NCI-H187 (cell line): Measurements from ENCODE around the gene WDTC1.
A peak's percentile ranks its signal among the peaks of the same experiment; 100 is the strongest.
"Not testable (repeated sequence)": the region's sequence is repeated elsewhere in the genome, so short reads cannot be mapped to it uniquely, and the experiment has no call there.

Experiments used
- DNase-seq, 2 experiments: peaks; one replicate each; lab custom pipeline; 2025; lab: John Stamatoyannopoulos, UW

Gene WDTC1, protein sequence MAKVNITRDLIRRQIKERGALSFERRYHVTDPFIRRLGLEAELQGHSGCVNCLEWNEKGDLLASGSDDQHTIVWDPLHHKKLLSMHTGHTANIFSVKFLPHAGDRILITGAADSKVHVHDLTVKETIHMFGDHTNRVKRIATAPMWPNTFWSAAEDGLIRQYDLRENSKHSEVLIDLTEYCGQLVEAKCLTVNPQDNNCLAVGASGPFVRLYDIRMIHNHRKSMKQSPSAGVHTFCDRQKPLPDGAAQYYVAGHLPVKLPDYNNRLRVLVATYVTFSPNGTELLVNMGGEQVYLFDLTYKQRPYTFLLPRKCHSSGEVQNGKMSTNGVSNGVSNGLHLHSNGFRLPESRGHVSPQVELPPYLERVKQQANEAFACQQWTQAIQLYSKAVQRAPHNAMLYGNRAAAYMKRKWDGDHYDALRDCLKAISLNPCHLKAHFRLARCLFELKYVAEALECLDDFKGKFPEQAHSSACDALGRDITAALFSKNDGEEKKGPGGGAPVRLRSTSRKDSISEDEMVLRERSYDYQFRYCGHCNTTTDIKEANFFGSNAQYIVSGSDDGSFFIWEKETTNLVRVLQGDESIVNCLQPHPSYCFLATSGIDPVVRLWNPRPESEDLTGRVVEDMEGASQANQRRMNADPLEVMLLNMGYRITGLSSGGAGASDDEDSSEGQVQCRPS

DNA sequence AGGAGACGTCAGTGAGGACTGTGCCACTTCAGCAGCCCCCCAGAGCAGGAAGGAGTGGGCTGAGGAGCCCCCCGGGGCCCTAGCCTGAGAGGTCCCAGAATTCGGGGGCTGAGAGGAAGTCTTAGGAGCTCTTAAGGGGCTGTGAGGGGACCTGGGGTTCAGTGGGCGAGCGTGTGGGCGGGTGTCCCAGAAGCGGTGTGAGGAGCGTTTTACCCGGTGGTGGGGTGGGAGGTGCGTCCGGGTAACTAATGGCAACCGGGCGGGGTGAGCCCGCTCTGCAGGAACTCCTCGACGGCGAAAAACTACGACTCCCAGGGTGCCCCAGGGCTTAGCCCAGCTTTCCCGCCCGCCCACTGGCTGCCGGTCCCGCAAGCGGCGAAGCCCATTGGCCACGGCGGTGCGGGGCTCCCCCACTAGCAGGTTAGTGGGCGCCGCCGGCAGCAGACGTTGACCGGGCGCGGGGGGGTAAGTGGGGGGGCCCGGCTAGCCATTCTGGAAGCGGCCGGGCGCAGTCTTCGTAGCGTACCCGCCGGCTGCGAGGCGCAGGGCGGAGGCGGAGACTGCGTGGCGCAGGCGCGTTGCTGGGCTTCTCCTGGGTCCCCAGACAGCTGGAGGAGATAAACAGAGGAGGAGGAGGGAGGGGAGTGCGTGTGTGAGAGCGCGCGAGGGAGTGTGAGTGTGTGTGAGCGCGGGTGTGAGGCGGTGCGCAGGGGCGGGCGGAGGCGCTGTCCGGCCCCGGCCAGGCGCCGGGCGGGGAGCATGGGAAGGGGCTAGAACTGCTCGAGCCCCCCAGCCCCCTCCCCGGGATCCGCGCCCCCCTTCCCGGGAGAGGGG, at the start of gene WDTC1:
TSS of gene WDTC1 (plus strand) at position 584 of the 834 bp plus-strand sequence. CDS start 26,423 bp downstream, outside the sequence.
- peak; percentile 93 for DNase-seq

DNA sequence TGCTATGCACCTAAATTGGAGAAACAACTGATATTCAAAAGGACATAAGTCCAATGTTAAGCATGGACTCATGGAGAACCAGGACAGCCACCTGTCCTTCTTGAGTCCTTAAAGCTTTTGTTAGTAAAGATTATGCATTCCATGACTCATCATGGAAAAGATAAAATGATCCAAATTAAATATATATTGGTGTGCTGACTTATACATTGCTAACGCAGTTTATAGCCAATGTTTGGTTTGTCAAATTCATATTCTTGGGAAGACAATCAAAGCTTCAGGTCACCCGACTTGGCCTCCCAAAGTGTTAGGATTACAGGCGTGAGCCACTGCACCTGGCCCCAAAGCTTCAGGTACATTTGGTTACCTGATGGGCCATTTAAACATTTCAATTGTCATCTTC, 49.8 kb upstream of the WDTC1 start:
- DNase-seq = not testable (repeated sequence)

DNA sequence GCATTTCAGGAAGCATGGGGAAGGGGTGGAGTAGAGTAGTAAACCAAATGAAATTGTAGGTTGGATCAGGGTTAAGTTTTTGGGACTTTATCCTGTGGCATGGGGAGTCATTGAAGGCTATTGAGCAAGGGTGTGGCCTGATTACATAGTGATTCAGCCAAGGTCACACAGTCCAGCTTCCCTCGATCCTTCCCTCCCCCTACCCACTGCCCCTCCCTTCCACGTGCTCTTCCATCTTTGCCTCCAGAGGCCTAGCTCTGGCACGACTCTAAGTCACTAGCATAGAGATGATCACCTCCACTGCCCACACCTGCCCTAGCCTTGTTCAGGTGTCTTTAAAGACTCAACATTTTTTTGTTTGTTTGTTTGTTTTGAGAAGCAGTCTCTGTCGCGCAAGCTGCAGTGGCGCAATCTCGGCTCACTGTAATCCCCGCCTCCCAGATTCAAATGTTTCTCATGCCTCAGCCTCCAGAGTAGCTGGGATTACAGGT, 42.3 kb upstream of the WDTC1 start:
- no peak for DNase-seq

DNA sequence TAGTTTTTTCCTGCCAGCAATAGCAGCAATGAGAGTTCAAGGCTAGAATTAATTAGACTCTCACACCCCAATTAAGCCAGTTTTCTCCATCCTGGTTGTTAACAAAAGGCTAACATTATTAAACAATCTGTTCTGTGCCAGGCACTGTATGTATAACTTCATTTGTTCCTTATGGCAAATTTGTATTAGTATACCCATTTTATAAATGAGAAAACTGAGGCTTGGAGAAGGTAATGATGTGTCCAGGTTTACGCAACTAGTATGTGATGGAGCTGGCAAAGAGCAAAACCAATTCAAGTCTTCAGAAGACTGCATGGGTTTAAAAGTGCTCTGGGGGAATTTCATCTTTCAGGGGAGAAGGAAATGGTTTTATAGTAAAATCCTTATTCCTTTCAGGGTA, 41.2 kb upstream of the WDTC1 start:
- no peak for DNase-seq

DNA sequence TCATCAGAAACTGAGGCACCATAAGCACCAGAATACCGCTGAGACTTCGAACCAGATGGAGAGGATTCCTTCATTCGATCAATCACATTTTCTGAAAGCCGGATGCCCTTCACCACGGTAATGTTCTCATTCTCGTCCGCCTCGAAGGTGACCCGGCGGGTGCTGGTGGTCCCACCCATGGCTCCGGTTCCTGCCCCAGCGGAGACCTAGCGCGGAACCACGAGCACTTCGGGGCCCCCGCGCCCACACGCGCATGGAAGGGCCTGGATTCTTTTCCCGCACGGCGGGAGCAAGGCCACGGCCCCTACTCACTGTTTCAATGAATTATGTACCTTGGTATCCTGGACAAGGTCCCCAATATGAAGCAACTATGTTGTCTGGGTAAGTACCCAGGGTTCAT, 33.1 kb upstream of the WDTC1 start:
- DNase-seq = no peak

DNA sequence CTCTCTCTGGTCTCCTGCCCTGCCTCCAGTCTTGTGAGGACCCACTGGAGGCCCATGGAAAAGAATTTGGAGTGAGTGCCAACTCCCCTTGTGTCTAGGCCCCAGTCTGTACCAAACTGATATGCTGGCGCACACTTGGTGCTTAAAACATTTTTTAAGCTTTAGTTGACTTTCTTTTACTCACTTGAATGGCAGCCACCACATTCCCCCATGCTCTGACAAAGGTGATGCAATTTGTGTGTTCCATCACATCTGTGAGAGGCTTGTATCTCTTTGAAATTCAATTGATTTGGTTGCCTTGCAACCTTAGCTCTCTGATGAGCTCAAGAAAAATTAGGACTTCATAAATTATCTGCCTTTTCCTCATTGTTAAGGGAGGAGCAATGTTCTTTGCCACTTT, 30.5 kb upstream of the WDTC1 start:
- no peak for DNase-seq

DNA sequence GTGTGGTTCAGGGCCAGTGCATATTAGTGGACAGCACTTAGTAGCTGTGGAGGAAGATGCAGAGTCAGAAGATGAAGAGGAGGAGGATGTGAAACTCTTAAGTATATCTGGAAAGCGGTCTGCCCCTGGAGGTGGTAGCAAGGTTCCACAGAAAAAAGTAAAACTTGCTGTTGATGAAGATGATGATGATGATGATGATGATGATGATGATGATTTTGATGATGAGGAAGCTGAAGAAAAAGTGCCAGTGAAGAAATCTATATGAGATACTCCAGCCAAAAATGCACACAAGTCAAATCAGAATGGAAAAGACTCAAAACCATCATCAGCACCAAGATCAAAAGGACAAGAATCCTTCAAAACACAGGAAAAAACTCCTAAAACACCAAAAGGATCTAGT, 27.2 kb upstream of the WDTC1 start:
- DNase-seq = not testable (repeated sequence)

DNA sequence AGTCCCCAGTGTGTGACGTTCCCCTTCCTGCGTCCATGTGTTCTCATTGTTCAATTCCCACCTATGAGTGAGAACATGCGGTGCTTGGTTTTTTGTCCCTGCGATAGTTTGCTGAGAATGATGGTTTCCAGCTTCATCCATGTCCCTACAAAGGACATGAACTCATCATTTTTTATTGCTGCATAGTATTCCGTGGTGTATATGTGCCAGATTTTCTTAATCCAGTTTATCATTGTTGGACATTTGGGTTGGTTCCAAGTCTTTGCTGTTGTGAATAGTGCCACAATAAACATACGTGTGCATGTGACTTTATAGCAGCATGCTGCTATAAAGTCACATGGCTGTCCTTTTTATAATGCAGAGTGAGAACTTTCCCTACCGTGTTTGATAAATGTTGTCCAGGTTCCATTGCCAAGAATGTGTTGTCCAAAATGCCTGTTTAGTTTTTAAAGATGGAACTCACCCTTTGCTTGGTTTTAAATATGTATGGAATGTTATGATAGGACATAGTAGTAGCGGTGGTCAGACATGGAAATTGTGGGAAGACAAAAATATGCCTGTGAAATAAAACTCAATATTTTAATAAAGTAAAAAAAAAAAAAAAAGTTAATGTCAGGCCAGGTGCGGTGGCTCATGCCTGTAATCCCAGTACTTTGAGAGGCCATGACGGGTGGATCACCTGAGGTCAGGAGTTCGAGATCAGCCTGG, 26.1 kb upstream of the WDTC1 start:
- DNase-seq = not testable (repeated sequence)

DNA sequence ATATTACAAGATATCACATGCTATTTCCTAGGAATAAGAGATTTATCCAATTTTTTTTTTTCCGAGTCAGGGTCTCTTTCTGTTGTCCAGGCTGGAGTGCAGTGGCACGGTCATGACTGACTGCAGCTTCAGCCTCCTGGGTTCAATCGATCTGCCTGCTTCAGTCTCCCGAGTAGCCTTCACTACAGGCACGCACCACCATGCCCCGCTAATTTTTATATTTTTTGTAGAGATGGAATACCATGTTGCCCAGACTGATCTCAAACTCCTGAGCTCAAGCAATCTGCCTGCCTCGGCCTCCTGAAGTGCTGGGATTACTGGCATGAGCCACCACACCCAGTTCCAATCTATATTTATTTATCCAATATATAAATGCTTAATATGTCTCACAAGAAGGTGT, 18.0 kb upstream of the WDTC1 start:
- no peak for DNase-seq

DNA sequence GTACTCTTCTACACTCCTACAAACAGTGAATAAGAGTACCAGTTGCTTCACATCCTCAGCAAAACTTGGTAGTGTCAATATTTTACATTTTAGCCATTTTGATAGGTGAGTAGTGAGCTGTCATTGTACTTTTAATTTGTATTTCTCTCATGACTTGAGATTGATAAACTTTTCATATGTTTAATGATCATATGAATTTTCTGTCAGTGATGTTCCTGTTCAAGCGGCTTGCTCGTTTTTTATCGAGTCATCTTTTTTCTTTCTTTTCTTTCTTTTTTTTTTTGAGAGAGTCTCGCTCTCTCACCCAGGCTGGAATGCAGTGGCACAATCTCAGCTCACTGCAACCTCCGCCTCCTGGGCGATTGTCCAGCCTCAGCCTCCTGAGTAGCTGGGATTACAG, 17.0 kb upstream of the WDTC1 start:
- no peak for DNase-seq

DNA sequence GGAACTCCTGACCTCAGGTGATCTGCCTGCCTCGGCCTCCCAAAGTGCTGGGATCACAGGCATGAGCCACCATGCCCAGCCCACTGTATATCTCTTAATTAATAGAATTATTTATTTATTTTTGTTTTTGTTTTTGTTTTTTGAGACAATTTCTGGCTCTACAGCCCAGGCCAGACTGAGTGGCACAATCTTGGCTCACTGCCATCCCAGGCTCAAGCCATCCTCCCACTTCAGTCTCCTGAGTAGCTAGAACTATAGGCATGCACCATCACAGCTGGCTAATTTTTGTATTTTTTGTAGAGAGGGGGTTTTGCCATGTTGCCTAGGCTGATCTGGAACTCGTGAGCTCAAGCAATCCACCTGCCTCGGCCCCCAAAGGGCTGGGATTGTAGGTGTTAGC, 15.7 kb upstream of the WDTC1 start:
- no peak for DNase-seq

DNA sequence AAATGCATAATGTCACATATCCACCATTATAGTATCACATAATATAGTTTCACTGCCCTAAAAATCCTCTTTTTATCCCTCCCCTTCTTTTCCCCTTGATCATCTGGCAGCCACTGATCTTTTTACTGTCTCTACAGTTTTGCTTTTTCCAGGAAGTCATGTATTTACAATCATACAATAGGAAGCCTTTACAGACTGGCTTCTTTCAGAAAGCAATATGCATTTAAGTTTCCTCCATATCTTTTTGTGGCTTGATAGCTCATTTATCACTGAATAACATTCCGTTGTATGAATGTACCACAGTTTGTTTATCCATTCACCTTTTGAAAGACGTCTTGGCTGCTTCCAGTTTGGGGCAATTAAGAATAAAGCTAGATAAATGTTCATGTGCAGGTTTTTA, 14.3 kb upstream of the WDTC1 start:
- DNase-seq = no peak

DNA sequence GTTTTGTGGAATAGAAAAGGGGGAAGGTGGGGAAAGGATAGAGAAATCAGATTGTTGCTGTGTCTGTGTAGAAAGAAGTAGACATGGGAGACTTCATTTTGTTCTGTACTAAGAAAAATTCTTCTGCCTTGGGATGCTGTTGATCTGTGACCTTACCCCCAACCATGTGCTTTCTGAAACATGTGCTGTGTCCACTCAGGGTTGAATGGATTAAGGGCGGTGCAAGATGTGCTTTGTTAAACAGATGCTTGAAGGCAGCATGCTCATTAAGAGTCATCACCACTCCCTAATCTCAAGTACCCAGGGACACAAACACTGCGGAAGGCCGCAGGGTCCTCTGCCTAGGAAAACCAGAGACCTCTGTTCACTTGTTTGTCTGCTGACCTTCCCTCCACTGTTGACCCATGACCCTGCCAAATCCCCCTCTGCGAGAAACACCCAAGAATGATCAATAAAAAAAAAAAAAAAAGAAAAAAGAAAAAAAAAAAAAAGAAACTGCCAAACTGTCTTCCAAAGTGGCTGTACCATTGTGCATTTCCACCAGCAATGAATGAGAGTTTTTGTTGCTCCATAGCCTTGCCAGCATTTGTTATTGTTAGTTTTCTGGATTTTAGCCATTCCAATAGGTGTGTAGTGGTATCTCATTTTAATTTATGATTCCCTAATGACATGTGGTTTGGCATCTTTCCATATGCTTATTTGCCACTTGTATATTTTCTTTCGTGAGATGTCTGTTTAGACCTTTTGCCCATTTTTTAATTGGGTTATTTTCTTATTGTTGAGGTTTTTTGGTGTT, 13.5 kb upstream of the WDTC1 start:
- not testable (repeated sequence) for DNase-seq

DNA sequence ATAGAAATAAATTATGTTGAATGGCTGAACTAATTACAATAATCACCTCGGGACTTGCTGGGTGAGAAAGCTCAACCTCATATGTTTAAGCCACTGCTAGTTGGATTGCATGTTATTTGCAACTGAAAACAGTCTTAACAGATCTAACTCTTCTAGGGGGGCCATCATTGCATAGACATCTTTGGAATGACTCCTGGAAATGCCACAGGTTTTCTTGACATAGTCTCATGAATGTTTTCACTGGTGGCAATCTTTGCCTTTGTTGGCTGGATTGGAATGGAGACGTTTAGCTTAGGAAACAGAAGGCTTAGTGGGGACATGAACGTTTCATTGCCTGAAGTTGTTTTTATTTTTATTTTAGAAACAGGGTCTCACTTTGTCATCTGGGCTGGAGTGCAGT, 8.8 kb upstream of the WDTC1 start:
- no peak for DNase-seq

DNA sequence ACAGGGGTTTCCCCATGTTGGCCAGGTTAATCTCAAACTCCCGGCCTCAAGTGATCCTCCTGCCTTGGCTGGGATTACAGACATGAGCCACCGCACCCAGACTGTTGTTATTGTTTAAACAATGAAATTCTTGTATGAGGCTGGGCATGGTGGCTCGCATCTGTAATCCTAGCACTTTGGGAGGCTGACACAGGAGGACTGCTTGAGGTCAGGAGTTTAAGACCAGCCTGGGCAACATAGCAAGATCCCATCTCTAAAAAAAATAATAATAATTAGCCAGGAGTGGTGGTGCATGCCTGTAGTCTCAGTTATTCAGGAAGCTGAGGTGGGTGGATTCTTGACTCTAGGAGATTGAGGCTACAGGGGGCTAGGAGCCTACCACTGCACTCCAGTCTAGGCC, 6.7 kb upstream of the WDTC1 start:
- no peak for DNase-seq

DNA sequence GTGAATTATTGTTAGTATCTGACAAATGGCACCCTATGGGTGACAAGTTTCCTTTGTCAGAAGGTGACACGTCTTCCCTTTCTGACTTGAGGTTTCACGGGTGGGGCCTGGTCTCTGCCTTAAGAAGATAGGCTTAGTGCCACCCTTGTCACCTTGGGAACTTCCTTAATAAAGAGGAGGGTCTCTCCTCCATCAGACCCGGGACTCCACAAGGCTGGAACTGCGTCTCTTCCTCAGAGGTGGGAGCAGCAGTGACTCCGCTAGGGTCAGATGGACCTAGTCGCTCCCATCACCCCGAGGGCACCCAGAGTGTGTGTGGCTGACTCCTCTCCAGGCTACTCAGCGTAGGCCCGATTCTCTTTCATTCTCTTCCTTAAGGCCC, 774 bp upstream of the WDTC1 start:
- no peak for DNase-seq

DNA sequence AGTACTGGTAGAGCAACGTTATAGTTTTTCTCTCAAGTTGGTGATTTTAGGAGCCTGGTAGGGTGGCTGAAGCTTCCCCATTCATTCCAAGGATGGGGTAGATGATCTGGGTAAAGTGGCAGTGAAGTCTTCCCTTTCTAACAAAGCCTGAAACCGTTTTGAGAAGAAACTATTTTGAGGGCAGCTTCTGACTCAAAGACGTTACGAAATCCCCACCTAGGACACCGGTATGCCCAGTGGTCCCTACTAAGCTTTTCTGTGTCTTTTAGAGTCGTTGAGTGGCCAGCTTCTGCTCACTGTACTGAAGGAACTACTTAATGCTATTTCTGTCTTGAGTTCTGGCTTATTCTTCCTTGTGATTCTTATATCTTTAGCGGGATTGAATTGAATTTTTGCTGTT, 1.4 kb downstream of the WDTC1 start:
- DNase-seq = no peak

DNA sequence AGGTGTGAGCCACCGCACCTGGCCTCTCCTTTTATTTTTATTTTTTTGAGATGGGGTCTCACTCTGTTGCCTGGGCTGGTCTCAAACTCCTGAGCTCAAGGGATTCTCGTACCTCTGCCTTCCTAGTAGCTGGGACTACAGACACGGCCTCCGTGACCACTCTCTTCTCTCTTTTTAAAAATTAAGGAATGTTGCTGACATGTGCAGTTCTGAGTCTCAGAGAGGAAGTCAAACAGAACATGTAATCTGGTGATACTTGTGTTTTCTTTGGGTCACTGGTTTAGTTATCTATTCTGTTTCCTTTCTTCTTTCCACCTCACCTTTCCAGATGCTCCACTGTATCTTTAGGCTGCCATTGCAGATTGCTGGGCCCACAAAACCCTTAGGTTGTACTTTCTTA, 2.7 kb downstream of the WDTC1 start:
- DNase-seq = no peak

DNA sequence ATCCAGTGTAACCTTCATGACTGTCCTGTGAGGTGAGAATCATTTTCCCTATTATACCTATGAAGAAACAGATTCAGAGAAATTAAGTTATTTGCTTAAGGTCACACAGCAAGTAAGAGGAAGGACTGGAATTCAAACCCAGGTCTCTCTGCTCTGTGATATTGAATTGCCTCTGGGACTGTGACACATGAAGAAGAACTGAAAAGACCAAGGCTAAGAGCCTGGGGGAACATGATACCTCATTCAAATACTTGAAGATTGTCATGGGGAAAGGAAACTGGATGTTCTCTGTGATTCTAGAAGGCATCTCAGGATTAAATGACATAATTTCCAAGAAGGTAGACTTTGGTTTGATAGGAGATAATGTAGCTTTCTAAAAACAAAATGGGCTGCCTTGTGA, 3.6 kb downstream of the WDTC1 start:
- DNase-seq = no peak

DNA sequence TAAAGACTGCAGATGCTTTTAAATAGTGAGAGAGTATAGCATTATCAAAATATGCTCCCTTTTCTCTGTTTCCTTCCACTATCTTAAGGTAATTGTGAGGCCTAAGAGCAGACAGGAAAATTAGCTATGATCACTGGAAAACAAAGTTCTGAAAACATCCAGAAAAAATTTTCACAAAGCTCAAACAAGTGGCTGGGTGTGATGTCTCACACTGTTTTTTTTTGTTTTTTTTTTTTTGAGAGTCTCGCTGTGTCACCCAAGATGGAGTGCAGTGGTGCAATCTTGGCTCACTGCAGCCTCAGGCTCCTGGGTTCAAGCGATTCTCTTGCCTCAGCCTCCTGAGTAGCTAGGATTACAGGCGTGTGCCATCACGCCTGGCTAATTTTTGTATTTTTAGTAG, 7.2 kb downstream of the WDTC1 start:
- DNase-seq = no peak

DNA sequence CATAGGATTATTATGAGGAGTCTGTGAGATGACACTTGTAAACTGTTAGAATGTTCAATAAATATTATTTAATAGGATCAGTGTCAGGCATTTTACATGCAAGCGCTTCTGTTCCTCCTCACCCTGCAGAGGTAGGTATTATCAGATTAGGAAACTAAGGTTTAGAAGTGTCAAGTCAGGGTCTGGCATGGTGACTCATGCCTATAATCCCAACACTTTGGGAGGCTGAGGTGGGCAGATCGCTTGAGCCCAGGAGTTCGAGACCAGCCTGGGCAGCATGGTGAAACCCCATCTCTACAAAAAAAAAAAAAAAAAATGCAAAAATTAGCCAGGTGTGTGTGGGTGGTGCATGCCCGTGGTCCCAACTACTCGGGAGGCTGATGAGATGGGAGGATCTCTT, 9.2 kb downstream of the WDTC1 start:
- DNase-seq = not testable (repeated sequence)
